ACC112 (cell line): Measurements from ENCODE around the gene TMTC2.
"Not testable (repeated sequence)": the region's sequence is repeated elsewhere in the genome, so short reads cannot be mapped to it uniquely, and the experiment has no call there.

Source experiments
- H2AFZ ChIP-seq: fragments of 200-600 bp; sonication (generic); one replicate; pipeline ENCODE4 v1.6.0; 2017; ENCODE audit warnings: antibody characterized with exemption, low read length; ENCODE audit not compliant: unreplicated experiment
- H3K27ac ChIP-seq: fragments of 200-600 bp; sonication (generic); 2 replicates; pipeline ENCODE4 v1.5.1; 2014; ENCODE audit warnings: low read depth, mild to moderate bottlenecking, antibody characterized with exemption, low read length, moderate library complexity
- H3K27me3 ChIP-seq: fragments of 200-600 bp; sonication (generic); 2 replicates; pipeline ENCODE4 v1.6.1; 2014; ENCODE audit warnings: mild to moderate bottlenecking, antibody characterized with exemption, low read length, moderate library complexity, mixed read lengths; ENCODE audit not compliant: insufficient read depth
- H3K36me3 ChIP-seq: fragments of 200-600 bp; sonication (generic); 2 replicates; pipeline ENCODE4 v1.6.1; 2016; ENCODE audit warnings: mild to moderate bottlenecking, antibody characterized with exemption, low read length, moderate library complexity, mixed read lengths; ENCODE audit not compliant: insufficient read depth
- H3K4me1 ChIP-seq: fragments of 200-600 bp; sonication (generic); one replicate; pipeline ENCODE4 v1.6.1; 2016; ENCODE audit warnings: low read length, mixed read lengths; ENCODE audit not compliant: insufficient read depth, unreplicated experiment, control insufficient read depth
- H3K4me3 ChIP-seq: fragments of 200-600 bp; sonication (generic); 2 replicates; pipeline ENCODE4 v1.5.1; 2014; ENCODE audit warnings: mild to moderate bottlenecking, low read depth, low read length
- H3K79me2 ChIP-seq: fragments of 200-600 bp; sonication (generic); one replicate; pipeline ENCODE4 v1.6.0; 2016; ENCODE audit warnings: low read length; ENCODE audit not compliant: control insufficient read depth, unreplicated experiment, insufficient read depth

TMTC2 gene

DNA sequence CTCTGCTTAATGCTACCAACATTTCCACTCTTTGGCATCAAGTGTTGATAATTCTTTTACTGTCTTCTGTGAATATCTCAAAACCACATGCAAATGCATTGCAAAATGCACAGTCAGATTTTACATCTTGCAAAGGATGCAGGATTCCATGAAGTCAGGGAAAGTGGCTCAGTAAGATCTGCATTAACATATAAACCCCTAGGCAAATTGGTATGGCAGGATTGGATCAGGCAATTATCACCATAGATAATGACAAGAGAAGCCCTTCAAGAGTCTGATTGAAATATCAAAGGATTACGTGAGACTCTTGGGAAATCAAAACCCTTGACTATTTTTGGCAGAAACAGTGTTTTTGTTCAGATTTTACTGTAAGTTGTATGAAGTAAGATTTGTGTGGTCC is 71.0 kb downstream of the TMTC2 start:
- Histone ChIP-seq H3K4me3 (no peak overlapping the region), H2AFZ (no peak overlapping the region), H3K4me1 (peaks cover 4% of the 10 kb centered on the region), H3K36me3 (no peaks in the 10 kb centered on the region), H3K79me2 (no peaks in the 10 kb centered on the region), H3K27me3 (no peaks in the 10 kb centered on the region), H3K27ac (no peak overlapping the region)

DNA sequence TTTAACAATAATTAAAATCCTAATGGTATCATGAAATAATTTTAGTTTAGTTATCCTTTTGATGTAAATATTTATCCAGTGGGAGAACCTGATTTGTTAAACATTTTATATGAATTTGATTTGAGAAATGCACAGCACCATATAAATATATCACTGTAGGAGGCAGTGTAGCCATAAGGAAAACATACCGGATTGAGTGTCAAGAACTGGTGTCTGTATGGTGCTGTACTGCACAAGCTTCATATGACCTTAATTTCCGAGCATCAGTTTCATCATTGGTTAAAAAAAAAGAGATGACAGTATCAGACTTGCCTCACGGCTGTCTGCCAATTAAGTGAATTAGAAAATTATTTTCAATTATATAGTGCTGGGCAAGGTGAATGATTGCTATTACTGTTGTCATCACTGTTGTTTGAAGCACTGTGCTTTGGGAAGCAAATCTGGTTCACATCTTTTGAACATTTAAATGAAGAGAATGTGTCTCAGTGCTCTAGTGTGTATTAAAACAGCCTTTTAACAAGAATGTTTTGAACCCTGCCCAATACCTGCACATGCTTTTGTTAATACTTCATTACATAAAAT is 72.1 kb downstream of the TMTC2 start:
- Histone ChIP-seq H3K36me3 (no peaks in the 10 kb centered on the region), H3K27ac (no peak overlapping the region), H2AFZ (no peak overlapping the region), H3K4me1 (peaks cover 4% of the 10 kb centered on the region), H3K4me3 (no peak overlapping the region), H3K27me3 (no peaks in the 10 kb centered on the region), H3K79me2 (no peaks in the 10 kb centered on the region)

DNA sequence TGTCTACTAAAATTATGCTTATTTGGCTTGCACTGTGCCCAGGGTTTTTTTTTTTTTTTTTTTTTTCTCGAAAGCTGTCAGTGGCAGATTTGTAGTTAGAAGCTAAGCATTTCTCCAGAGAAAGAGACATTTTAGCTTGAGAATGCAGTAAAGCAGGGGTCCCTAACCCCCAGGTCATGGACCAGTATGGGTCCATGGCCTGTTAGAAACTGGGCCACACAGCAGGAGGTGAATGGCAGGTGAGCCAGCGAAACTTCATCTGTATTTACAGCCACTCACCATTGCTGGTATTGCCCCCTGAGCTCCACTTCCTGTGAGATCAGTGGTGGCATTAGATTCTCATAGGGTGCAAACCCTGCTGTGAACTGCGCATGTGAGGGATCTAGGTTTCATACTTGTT is 73.7 kb downstream of the TMTC2 start:
- Histone ChIP-seq H3K36me3 (no peaks in the 10 kb centered on the region), H3K27me3 (no peaks in the 10 kb centered on the region), H3K27ac (no peak overlapping the region), H3K4me3 (no peak overlapping the region), H3K79me2 (no peaks in the 10 kb centered on the region), H3K4me1 (peaks cover 4% of the 10 kb centered on the region), H2AFZ (no peak overlapping the region)

DNA sequence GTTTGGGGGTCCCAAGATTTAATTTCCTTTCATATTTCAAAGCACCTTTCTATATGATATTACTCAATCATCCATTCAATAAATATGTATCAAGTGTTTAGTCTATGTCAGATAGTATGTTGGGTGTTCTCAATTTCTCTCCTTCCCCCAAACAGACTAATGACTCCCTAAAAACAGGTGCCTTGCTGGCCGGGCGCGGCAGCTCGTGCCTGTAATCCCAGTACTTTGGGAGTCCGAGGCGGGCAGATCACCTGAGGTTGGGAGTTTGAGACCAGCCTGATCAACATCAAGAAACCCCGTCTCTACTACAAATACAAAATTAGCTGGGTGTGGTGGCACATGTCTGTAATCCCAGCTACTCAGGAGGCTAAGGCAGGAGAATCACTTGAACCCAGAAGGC is 78.5 kb downstream of the TMTC2 start:
- H3K27ac ChIP-seq, H3K4me1 ChIP-seq, H2AFZ ChIP-seq, H3K79me2 ChIP-seq, H3K27me3 ChIP-seq, H3K36me3 ChIP-seq, H3K4me3 ChIP-seq: not testable (repeated sequence)

DNA sequence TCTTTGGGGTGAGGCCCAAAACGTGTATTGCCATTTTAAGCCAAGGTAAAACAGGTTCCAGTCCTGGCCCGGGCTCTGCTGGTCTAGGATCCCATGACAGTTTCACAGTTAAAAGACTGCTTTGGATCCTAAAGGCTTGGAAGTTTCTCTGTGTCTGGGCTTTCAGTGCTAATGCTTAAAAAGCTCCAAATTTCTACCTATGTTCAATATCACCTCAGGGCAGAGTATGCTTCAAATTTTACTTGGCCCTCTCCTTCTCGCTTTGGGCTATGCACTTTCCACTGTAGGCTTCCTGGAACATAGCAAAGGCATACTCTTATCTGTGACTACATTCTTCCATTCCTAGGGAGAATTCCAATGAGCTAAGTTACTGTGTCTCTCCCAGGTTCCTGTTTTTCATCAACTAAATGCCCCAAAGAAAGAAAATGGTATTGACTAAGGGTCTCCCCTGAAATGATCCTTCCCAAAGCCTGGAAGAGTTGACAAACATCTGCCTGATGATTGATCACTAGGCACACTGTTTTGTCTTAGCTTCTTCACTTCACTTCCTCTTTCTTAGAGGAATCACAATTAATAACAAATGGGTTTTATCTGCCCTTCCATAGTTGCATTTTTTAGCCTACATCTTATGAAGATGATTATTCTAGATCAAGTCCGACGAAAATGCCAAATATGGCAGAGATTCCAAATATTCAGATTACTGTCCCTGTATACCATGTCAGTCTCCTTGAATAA is 79.4 kb downstream of the TMTC2 start:
- Histone ChIP-seq H3K4me1 (no peaks in the 10 kb centered on the region), H3K27ac (no peak overlapping the region), H3K4me3 (no peak overlapping the region), H2AFZ (no peak overlapping the region), H3K79me2 (no peaks in the 10 kb centered on the region), H3K36me3 (no peaks in the 10 kb centered on the region), H3K27me3 (no peaks in the 10 kb centered on the region)

DNA sequence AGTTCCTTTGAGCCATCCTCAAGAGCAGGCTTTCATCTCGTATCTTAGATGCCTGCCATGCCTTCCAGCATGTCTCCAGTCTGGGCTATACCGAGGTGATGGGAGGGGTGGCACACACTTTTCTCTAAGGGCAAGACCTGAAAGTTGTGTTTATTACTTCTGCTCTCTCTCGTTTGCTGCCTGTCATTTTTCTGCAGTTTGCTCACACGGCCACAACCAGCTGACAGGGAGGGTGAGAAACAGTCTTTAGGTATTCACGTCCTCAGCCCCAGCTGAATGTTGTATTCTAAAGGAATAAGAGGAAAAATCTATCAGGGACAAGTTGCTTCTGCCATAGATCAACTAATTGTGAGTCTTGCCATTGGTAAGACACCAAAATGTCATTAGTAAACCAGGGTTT is 88.0 kb downstream of the TMTC2 start:
- Histone ChIP-seq H3K4me3 (no peak overlapping the region), H3K4me1 (no peaks in the 10 kb centered on the region), H3K27me3 (no peaks in the 10 kb centered on the region), H3K27ac (no peak overlapping the region), H3K79me2 (no peaks in the 10 kb centered on the region), H2AFZ (no peak overlapping the region), H3K36me3 (no peaks in the 10 kb centered on the region)

DNA sequence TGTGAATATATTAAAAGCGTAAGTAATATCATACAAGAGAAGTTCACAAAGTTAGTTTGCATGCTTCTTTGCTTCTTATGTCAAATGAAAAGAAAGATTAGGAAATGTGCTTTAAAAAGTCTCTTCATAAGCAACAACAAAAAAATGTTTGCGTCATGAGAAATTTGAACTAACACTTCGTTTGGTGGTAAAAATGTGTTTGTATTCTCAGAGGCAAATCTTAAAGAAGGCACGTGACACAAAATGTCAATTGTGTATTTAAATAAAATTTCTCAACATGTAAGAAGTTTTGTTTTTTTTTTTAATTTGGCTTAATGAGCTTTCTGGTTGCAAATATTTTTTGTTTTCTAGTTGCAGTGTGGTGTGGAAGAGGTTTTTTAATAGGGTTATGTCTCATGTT is 93.8 kb downstream of the TMTC2 start:
- Histone ChIP-seq H3K27ac (no peak overlapping the region), H3K36me3 (no peaks in the 10 kb centered on the region), H2AFZ (no peak overlapping the region), H3K4me1 (no peaks in the 10 kb centered on the region), H3K27me3 (no peaks in the 10 kb centered on the region), H3K79me2 (no peaks in the 10 kb centered on the region), H3K4me3 (no peak overlapping the region)

DNA sequence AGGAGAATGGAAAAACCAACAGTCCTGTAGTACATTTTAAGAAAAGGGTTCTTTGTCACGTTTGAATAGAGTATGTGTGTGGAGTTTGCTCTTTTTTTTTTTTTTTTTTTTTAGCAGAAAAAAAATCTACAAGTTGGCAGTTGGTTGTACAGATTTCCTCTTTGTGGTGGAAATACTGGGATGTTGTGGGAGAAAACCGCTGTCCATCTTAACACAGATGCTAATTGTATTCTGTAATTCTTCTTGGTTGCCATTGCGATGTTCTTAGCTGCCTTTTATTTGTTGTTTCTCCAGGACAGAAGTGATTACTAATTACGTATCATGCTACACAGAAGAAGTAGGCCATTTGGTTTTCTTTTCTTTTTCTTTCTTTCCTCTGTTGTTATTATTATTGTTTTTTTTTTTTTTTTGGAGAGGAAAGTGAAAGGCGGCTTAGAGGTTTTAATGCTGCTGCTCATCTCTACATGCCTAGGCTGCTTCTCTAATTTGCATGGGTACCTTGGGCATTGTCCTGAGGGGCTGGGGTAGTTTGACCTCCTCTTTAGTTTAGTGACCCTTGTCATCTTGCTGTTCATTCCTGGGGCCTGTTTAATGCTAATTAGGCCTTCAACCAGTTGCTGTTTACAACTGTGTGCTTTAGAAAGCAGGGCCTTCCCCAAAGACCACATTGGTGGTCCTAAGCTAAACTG is 94.7 kb downstream of the TMTC2 start:
- Histone ChIP-seq H3K79me2 (no peaks in the 10 kb centered on the region), H3K27me3 (no peaks in the 10 kb centered on the region), H3K4me3 (no peak overlapping the region), H3K27ac (no peak overlapping the region), H3K4me1 (no peaks in the 10 kb centered on the region), H3K36me3 (no peaks in the 10 kb centered on the region), H2AFZ (no peak overlapping the region)

DNA sequence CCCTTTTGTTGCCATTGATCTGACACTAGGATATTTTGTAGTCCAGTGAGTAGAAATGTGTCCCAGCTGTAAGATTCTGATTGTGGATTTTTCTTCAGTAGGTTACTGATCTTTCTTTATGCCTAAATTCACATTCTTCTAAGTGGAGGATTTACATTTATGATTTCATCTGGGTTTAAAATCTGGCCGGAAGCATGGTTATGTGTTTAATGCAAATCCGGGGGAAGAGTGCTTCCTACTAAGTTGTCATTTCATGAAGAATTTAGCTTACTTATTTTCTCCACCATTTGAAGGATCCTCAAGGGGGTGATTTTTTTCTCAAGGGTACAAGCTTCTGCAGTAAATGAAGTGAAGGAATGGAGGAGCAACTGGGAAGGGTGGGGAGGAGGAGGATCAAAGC is 96.7 kb downstream of the TMTC2 start:
- Histone ChIP-seq H3K4me3 (no peak overlapping the region), H3K36me3 (no peaks in the 10 kb centered on the region), H2AFZ (no peak overlapping the region), H3K27ac (no peak overlapping the region), H3K4me1 (no peaks in the 10 kb centered on the region), H3K79me2 (no peaks in the 10 kb centered on the region), H3K27me3 (no peaks in the 10 kb centered on the region)

DNA sequence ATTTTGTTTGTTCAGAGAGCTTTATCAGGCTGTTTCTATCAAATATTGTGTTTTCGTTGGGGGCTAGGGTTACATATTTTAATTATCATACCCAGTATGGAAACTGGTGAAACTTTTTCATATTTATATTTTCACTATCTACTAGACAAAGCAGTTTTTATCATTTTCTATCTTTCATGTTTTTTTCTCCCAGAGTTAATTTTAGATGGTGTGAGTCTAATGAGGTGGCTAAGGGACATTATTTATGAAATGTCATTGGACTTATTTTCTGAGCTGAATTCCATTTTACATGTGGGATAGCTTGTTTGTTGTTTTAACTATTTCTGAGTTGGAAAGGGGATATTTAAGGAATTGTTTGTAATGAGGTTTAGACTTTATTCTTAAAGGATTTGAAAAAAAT is 100.3 kb downstream of the TMTC2 start:
- H3K79me2 ChIP-seq: no peaks in the 10 kb centered on the region
- H3K36me3 ChIP-seq: no peaks in the 10 kb centered on the region
- H3K4me3 ChIP-seq: no peak overlapping the region
- H3K4me1 ChIP-seq: no peaks in the 10 kb centered on the region
- no peak overlapping the region for H2AFZ ChIP-seq
- no peaks in the 10 kb centered on the region for H3K27me3 ChIP-seq
- H3K27ac ChIP-seq: no peak overlapping the region

DNA sequence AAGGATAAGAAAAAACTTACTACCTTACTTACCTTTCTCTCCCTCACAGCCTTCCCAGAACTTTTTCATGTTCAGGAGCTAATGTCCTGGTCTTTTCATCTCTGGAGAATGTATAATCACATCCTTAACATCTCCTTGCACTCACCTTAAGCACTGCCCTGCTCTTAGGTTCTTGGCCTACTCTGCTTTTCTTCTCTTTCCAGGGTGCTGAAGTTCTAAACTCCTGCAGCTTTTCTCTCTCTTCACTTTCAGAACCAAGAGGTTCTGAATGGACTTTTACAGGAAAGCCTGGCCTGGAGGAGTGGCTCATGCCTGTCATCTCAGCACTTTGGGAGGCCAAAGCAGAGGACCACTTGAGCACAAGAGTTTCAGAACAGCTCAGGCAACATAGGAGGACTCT is 101.9 kb downstream of the TMTC2 start:
- no peaks in the 10 kb centered on the region for H3K36me3 ChIP-seq
- H3K4me1 ChIP-seq: no peaks in the 10 kb centered on the region
- H2AFZ ChIP-seq: no peak overlapping the region
- H3K27me3 ChIP-seq: no peaks in the 10 kb centered on the region
- H3K79me2 ChIP-seq: no peaks in the 10 kb centered on the region
- no peak overlapping the region for H3K4me3 ChIP-seq
- no peak overlapping the region for H3K27ac ChIP-seq
